PFSK-1 (cell line): ENCODE results near the gene APRT.

Experiments
- POLR2AphosphoS5 ChIP-seq: IDR thresholded peaks from 2 replicates; pipeline ENCODE4 v1.6.1; 2012; ENCODE audit warnings: low read depth, mild to moderate bottlenecking, control low read depth, low read length, moderate library complexity
- TAF1 ChIP-seq: IDR thresholded peaks from 2 replicates; pipeline ENCODE4 v1.6.1; 2012; ENCODE audit warnings: low read length, control low read depth, borderline replicate concordance; ENCODE audit not compliant: insufficient read depth

- TF ChIP-seq TAF1 (no peak), POLR2AphosphoS5 (no peak)
Measured at GRCh38 chr16:88821168-88821850, 9.6 kb upstream of the APRT start.
